ENCODE measurements around the gene COMTD1. TPM values are rescaled to one million over a fixed set of nuclear protein-coding genes. Genes with fewer than 3 reads are reported as not detected.

The COMTD1 gene
- total and polyA plus RNA-seq, 2 experiments from 2014 or later, result 8.8 to 12.6 TPM

GRCh38 chr10:75269605-75270004 lies 33.8 kb upstream of the COMTD1 start:
- H4K20me1 ChIP-seq (ENCODE audit: insufficient read depth), result no peaks in the 10 kb centered on the region
- H3K9ac ChIP-seq, result no peak overlapping the region
- H3K36me3 ChIP-seq (ENCODE audit: low read depth), result no peaks in the 10 kb centered on the region
- H3K9me2 ChIP-seq (ENCODE audit: insufficient read depth), result no peaks in the 10 kb centered on the region
- no peaks in the 10 kb centered on the region for H3K27me3 ChIP-seq (replicated peaks; ENCODE audit: insufficient read depth)
- 77 to 80% methylated on average over 5 of the region's 5 CpGs for WGBS, 2 experiments (ENCODE audit: low coverage in 1 of 2, low lambda C conversion rate in 2 of 2, missing lambda C conversion rate in 2 of 2)
- H3K4me3 ChIP-seq, result no peak overlapping the region
- no peaks in the 10 kb centered on the region for H3K79me2 ChIP-seq (ENCODE audit: insufficient read depth)
- H3K4me1 ChIP-seq (ENCODE audit: insufficient read depth), result no peaks in the 10 kb centered on the region
- no peak for DNase-seq
- H3K4me2 ChIP-seq (ENCODE audit: unreplicated experiment), result no peak overlapping the region
- no peak overlapping the region for H3K27ac ChIP-seq
- no peak for TF ChIP-seq EZH2 (IDR thresholded peaks at IDR 0.05; ENCODE audit: insufficient read depth, poor library complexity, severe bottlenecking)
- TF ChIP-seq EZH2phosphoT487 (IDR thresholded peaks at IDR 0.05; ENCODE audit: insufficient read depth, low read depth), result no peak
- in situ Hi-C loops (cut with MboI), result no loop called here
- H2AFZ ChIP-seq, result no peak overlapping the region
- H3F3A ChIP-seq (ENCODE audit: insufficient read depth), result no peaks in the 10 kb centered on the region
- no peaks in the 10 kb centered on the region for H3K9me3 ChIP-seq (ENCODE audit: low read depth)

- Histone ChIP-seq H3K4me3 (no peak overlapping the region), H3K9me2 (ENCODE audit: insufficient read depth) (no peaks in the 10 kb centered on the region), H2AFZ (no peak overlapping the region), H3K79me2 (ENCODE audit: insufficient read depth) (no peaks in the 10 kb centered on the region), H3K4me2 (ENCODE audit: unreplicated experiment) (no peak overlapping the region), H3K27ac (no peak overlapping the region), H3K4me1 (ENCODE audit: insufficient read depth) (no peaks in the 10 kb centered on the region), H3K27me3 (replicated peaks; ENCODE audit: insufficient read depth) (peaks cover 9% of the 10 kb centered on the region; the same call in 1 of the 2 replicates), H3F3A (ENCODE audit: insufficient read depth) (no peaks in the 10 kb centered on the region), H3K36me3 (ENCODE audit: low read depth) (no peaks in the 10 kb centered on the region), H3K9me3 (ENCODE audit: low read depth) (no peaks in the 10 kb centered on the region), H3K9ac (no peak overlapping the region), H4K20me1 (ENCODE audit: insufficient read depth) (no peaks in the 10 kb centered on the region)
- in situ Hi-C loops (cut with MboI), result no loop called here
- no peak for TF ChIP-seq EZH2phosphoT487 (IDR thresholded peaks at IDR 0.05; ENCODE audit: insufficient read depth, low read depth)
- no peak for TF ChIP-seq EZH2 (IDR thresholded peaks at IDR 0.05; ENCODE audit: insufficient read depth, poor library complexity, severe bottlenecking)
- DNase-seq, result no peak
- 67 to 75% methylated on average over 5 of the region's 5 CpGs for WGBS, 2 experiments (ENCODE audit: low coverage in 1 of 2, low lambda C conversion rate in 2 of 2, missing lambda C conversion rate in 2 of 2)
Observed at GRCh38 chr10:75266945-75267344, 31.2 kb upstream of the COMTD1 start.

- Histone ChIP-seq H3K27ac (no peak overlapping the region), H4K20me1 (ENCODE audit: insufficient read depth) (no peaks in the 10 kb centered on the region), H2AFZ (no peak overlapping the region), H3F3A (ENCODE audit: insufficient read depth) (no peaks in the 10 kb centered on the region), H3K36me3 (ENCODE audit: low read depth) (no peaks in the 10 kb centered on the region), H3K9me2 (ENCODE audit: insufficient read depth) (no peaks in the 10 kb centered on the region), H3K79me2 (ENCODE audit: insufficient read depth) (no peaks in the 10 kb centered on the region), H3K4me2 (ENCODE audit: unreplicated experiment) (no peak overlapping the region), H3K27me3 (replicated peaks; ENCODE audit: insufficient read depth) (peaks cover 14% of the 10 kb centered on the region; the same call in 1 of the 2 replicates), H3K9ac (no peak overlapping the region), H3K4me3 (no peak overlapping the region), H3K9me3 (ENCODE audit: low read depth) (no peaks in the 10 kb centered on the region), H3K4me1 (ENCODE audit: insufficient read depth) (no peaks in the 10 kb centered on the region)
- TF ChIP-seq EZH2phosphoT487 (IDR thresholded peaks at IDR 0.05; ENCODE audit: insufficient read depth, low read depth) (no peak), EZH2 (IDR thresholded peaks at IDR 0.05; ENCODE audit: insufficient read depth, poor library complexity, severe bottlenecking) (no peak)
- 70 to 78% methylated on average over 6 of the region's 6 CpGs for WGBS, 2 experiments (ENCODE audit: low coverage in 1 of 2, low lambda C conversion rate in 2 of 2, missing lambda C conversion rate in 2 of 2)
- no peak for DNase-seq
- in situ Hi-C loops (cut with MboI), result no loop called here
Observed at GRCh38 chr10:75265856-75266255, 30.1 kb upstream of the COMTD1 start.

- Histone ChIP-seq H3K9ac (no peak overlapping the region), H3K27ac (no peak overlapping the region), H2AFZ (no peak overlapping the region), H3K36me3 (ENCODE audit: low read depth) (no peaks in the 10 kb centered on the region), H3K9me3 (ENCODE audit: low read depth) (no peaks in the 10 kb centered on the region), H3K4me1 (ENCODE audit: insufficient read depth) (no peaks in the 10 kb centered on the region), H3K79me2 (ENCODE audit: insufficient read depth) (no peaks in the 10 kb centered on the region), H3F3A (ENCODE audit: insufficient read depth) (no peaks in the 10 kb centered on the region), H3K4me2 (ENCODE audit: unreplicated experiment) (no peak overlapping the region), H3K27me3 (replicated peaks; ENCODE audit: insufficient read depth) (peaks cover 14% of the 10 kb centered on the region; the same call in 1 of the 2 replicates), H4K20me1 (ENCODE audit: insufficient read depth) (no peaks in the 10 kb centered on the region), H3K4me3 (no peak overlapping the region), H3K9me2 (ENCODE audit: insufficient read depth) (no peaks in the 10 kb centered on the region)
- in situ Hi-C loops (cut with MboI), result no loop called here
- no peak for DNase-seq
- 100% methylated on average over 1 of the region's 1 CpG for WGBS, 2 experiments (ENCODE audit: low coverage in 1 of 2, low lambda C conversion rate in 2 of 2, missing lambda C conversion rate in 2 of 2)
- no peak for TF ChIP-seq EZH2 (IDR thresholded peaks at IDR 0.05; ENCODE audit: insufficient read depth, poor library complexity, severe bottlenecking)
- TF ChIP-seq EZH2phosphoT487 (IDR thresholded peaks at IDR 0.05; ENCODE audit: insufficient read depth, low read depth), result no peak
Observed at GRCh38 chr10:75263806-75264205, 28.0 kb upstream of the COMTD1 start.
